ENCODE data around the gene QSOX2.

Gene QSOX2

DNA sequence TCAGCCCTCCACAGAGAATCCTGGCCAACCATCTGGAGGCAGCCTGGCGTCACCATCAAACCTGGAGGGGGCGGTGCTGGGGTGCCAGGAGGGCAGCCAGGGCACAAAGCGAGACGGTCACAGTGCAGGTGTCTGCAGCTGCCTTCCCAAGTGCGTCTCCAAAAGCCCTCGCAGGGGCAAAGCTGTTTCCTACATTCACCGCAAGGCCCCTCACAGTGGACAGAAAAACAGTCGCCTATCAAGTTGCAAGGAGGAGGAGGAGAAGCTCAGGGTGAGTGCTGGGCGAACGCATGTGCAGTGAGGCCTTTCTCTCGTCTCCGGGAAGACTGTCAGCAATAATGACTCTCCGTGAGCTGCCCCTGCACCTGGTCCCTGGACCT lies 22.7 kb downstream of the QSOX2 start:
- Histone ChIP-seq H3K4me3 (ENCODE audit: low read length, poor library complexity, severe bottlenecking) (no peak overlapping the region), H3K27me3 (ENCODE audit: insufficient read depth, low read length, poor library complexity, severe bottlenecking) (no peaks in the 10 kb centered on the region), H3K9ac (ENCODE audit: low read depth, low read length, poor library complexity, severe bottlenecking) (no peak overlapping the region), H3F3A (ENCODE audit: low read depth) (no peaks in the 10 kb centered on the region), H3K9me2 (replicated peaks; ENCODE audit: low read depth, low read length) (no peaks in the 10 kb centered on the region), H2AFZ (ENCODE audit: low read length) (no peak overlapping the region), H4K20me1 (ENCODE audit: insufficient read depth, low read length, poor library complexity, severe bottlenecking) (peaks cover 18% of the 10 kb centered on the region), H3K4me2 (ENCODE audit: low read depth, low read length, poor library complexity, severe bottlenecking) (no peak overlapping the region), H3K9me3 (ENCODE audit: insufficient read depth, low read depth, low read length) (no peaks in the 10 kb centered on the region), H3K79me2 (ENCODE audit: insufficient read depth, low read length) (peaks cover 75% of the 10 kb centered on the region; the same call in 1 of the 2 replicates), H3K4me1 (ENCODE audit: insufficient read depth, low read length, poor library complexity, severe bottlenecking) (peaks cover 35% of the 10 kb centered on the region), H3K36me3 (ENCODE audit: insufficient read depth, low read length) (peaks cover 66% of the 10 kb centered on the region; the same call in 1 of the 2 replicates)
- no peak for TF ChIP-seq EZH2phosphoT487 (IDR thresholded peaks at IDR 0.05; ENCODE audit: borderline replicate concordance)
- no peak for TF ChIP-seq CTCF (conservative IDR thresholded peaks at IDR 0.05; ENCODE audit: low read length)

- no peaks in the 10 kb centered on the region for H3K9me3 ChIP-seq (ENCODE audit: insufficient read depth, low read depth, low read length)
- TF ChIP-seq EZH2phosphoT487 (IDR thresholded peaks at IDR 0.05; ENCODE audit: borderline replicate concordance): no peak
- no peak for TF ChIP-seq CTCF (conservative IDR thresholded peaks at IDR 0.05; ENCODE audit: low read length)
- no peak overlapping the region for H2AFZ ChIP-seq (ENCODE audit: low read length)
- H3K4me1 ChIP-seq (ENCODE audit: insufficient read depth, low read length, poor library complexity, severe bottlenecking): peaks cover 32% of the 10 kb centered on the region
- H3K79me2 ChIP-seq (ENCODE audit: insufficient read depth, low read length): peaks cover 70% of the 10 kb centered on the region; the same call in 1 of the 2 replicates
- peaks cover 72% of the 10 kb centered on the region; the same call in 1 of the 2 replicates for H3K36me3 ChIP-seq (ENCODE audit: insufficient read depth, low read length)
- no peak overlapping the region for H3K4me2 ChIP-seq (ENCODE audit: low read depth, low read length, poor library complexity, severe bottlenecking)
- H3K4me3 ChIP-seq (ENCODE audit: low read length, poor library complexity, severe bottlenecking): no peak overlapping the region
- no peaks in the 10 kb centered on the region for H3K9me2 ChIP-seq (replicated peaks; ENCODE audit: low read depth, low read length)
- peaks cover 18% of the 10 kb centered on the region for H4K20me1 ChIP-seq (ENCODE audit: insufficient read depth, low read length, poor library complexity, severe bottlenecking)
- no peaks in the 10 kb centered on the region for H3K27me3 ChIP-seq (ENCODE audit: insufficient read depth, low read length, poor library complexity, severe bottlenecking)
- no peaks in the 10 kb centered on the region for H3F3A ChIP-seq (ENCODE audit: low read depth)
- no peak overlapping the region for H3K9ac ChIP-seq (ENCODE audit: low read depth, low read length, poor library complexity, severe bottlenecking)
These were observed 23.3 kb downstream of the QSOX2 start for GRCh38 chr9:136222166-136222905.

DNA sequence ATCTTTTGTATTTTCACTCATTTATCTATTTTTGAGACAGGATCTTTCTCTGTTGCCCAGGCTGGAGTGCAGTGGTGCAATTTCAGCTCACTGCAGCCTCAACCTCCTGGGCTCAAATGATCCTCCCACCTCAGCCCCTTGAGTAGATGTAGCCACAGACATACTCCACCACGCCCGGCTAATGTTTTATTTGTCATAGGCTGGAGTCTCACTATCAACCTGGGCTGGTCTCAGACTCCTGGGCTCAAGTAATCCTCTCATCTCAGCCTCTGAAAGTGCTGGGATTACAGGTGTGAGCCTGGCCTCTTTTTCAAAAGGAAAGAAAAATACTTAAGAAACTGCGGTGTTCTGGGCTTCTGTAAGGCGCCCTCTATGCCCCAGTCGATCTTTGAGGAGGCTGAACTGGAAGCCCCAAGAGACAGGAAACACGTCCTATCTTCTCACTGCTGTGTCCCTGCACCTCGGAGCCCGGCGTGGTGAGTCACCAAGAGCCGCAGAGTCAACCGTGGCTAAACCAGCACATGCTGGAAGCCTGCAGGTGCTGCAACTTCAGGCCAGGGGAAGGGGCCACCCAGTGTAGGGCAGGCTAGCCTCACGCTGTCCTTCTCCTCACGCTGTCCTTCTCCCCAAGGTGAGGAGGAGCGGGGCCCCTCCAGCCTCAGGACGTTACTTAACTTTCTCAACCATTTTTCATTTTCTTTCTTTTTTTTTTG lies 25.4 kb downstream of the QSOX2 start:
- Histone ChIP-seq H3K9me2 (replicated peaks; ENCODE audit: low read depth, low read length) (no peaks in the 10 kb centered on the region), H3K4me2 (ENCODE audit: low read depth, low read length, poor library complexity, severe bottlenecking) (peak overlapping the region; percentile 63), H3K9me3 (ENCODE audit: insufficient read depth, low read depth, low read length) (no peaks in the 10 kb centered on the region), H3K79me2 (ENCODE audit: insufficient read depth, low read length) (peaks cover 48% of the 10 kb centered on the region; the same call in 1 of the 2 replicates), H3F3A (ENCODE audit: low read depth) (no peaks in the 10 kb centered on the region), H4K20me1 (ENCODE audit: insufficient read depth, low read length, poor library complexity, severe bottlenecking) (peaks cover 8% of the 10 kb centered on the region), H2AFZ (ENCODE audit: low read length) (no peak overlapping the region), H3K4me1 (ENCODE audit: insufficient read depth, low read length, poor library complexity, severe bottlenecking) (peaks cover 21% of the 10 kb centered on the region), H3K36me3 (ENCODE audit: insufficient read depth, low read length) (peaks cover 84% of the 10 kb centered on the region; the same call in 1 of the 2 replicates), H3K9ac (ENCODE audit: low read depth, low read length, poor library complexity, severe bottlenecking) (peak overlapping the region; percentile 47), H3K27me3 (ENCODE audit: insufficient read depth, low read length, poor library complexity, severe bottlenecking) (no peaks in the 10 kb centered on the region), H3K4me3 (ENCODE audit: low read length, poor library complexity, severe bottlenecking) (peak overlapping the region; percentile 17)
- no peak for TF ChIP-seq EZH2phosphoT487 (IDR thresholded peaks at IDR 0.05; ENCODE audit: borderline replicate concordance)
- no peak; the same call in 1 of the 2 replicates for TF ChIP-seq CTCF (conservative IDR thresholded peaks at IDR 0.05; ENCODE audit: low read length)

Data from Loucy (cell line).